ENCODE data around the gene GRM7. TPM values are rescaled to one million over a fixed set of nuclear protein-coding genes. Genes with fewer than 3 reads are reported as not detected.

The GRM7 gene
- total and polyA plus RNA-seq, 2 donors (not counting 1 experiment from before 2014, with no cell fraction given): not detected

- Histone ChIP-seq H3K9me3 (ENCODE audit: control extremely low read depth in 1 of 3, control insufficient read depth in 2 of 3, insufficient read depth in 1 of 3, low read length in 2 of 3) (no peaks in the 10 kb centered on the region), H3K27ac (ENCODE audit: low read length in 2 of 2) (no peak overlapping the region), H3K9ac (ENCODE audit: low read length) (no peak overlapping the region), H3K36me3 (replicated peaks in 1 of 2; ENCODE audit: control extremely low read depth in 1 of 2, control insufficient read depth in 1 of 2, extremely low read depth in 1 of 2, insufficient read depth in 2 of 2, low read length in 1 of 2) (no peaks in the 10 kb centered on the region), H2AFZ (ENCODE audit: insufficient read depth, low read depth, low read length, poor library complexity, severe bottlenecking) (no peak overlapping the region), H3K79me2 (ENCODE audit: control insufficient read depth, insufficient read depth, low read length) (no peaks in the 10 kb centered on the region), H3K27me3 (replicated peaks in 1 of 4; ENCODE audit: control extremely low read depth in 1 of 4, control insufficient read depth in 3 of 4, insufficient read depth in 4 of 4, low read length in 3 of 4) (no peaks in the 10 kb centered on the region), H3K4me1 (ENCODE audit: control insufficient read depth in 2 of 2, insufficient read depth in 2 of 2, low read length in 2 of 2) (no peaks in the 10 kb centered on the region), H3K4me2 (replicated peaks; ENCODE audit: low read depth, low read length, poor library complexity, severe bottlenecking) (no peak overlapping the region), H3K4me3 (ENCODE audit: control extremely low read depth in 1 of 5, extremely low read depth in 1 of 5, insufficient read depth in 1 of 5, low read depth in 2 of 5, low read length in 4 of 5) (no peak overlapping the region), H4K20me1 (ENCODE audit: control insufficient read depth, insufficient read depth, low read length, poor library complexity, severe bottlenecking) (no peaks in the 10 kb centered on the region)
- no peaks in the 10 kb centered on the region for H3K27me3 Mint-ChIP-seq
- POLR2A ChIA-PET: no interaction called here
- H3K9me3 Mint-ChIP-seq (ENCODE audit: insufficient read depth): no peaks in the 10 kb centered on the region
- no peak overlapping the region for H3K27ac Mint-ChIP-seq
- intact Hi-C loops (cut with micrococcal nuclease): no loop called here
- H3K4me1 Mint-ChIP-seq: no peaks in the 10 kb centered on the region
- DNase-seq (no peak), ATAC-seq (ENCODE audit: low read depth) (no peak)
- no CpG with 5 or more reads among the region's 3 CpGs for WGBS (ENCODE audit: insufficient coverage)
- TF ChIP-seq, protein P1, sequence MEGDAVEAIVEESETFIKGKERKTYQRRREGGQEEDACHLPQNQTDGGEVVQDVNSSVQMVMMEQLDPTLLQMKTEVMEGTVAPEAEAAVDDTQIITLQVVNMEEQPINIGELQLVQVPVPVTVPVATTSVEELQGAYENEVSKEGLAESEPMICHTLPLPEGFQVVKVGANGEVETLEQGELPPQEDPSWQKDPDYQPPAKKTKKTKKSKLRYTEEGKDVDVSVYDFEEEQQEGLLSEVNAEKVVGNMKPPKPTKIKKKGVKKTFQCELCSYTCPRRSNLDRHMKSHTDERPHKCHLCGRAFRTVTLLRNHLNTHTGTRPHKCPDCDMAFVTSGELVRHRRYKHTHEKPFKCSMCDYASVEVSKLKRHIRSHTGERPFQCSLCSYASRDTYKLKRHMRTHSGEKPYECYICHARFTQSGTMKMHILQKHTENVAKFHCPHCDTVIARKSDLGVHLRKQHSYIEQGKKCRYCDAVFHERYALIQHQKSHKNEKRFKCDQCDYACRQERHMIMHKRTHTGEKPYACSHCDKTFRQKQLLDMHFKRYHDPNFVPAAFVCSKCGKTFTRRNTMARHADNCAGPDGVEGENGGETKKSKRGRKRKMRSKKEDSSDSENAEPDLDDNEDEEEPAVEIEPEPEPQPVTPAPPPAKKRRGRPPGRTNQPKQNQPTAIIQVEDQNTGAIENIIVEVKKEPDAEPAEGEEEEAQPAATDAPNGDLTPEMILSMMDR (IDR thresholded peaks at IDR 0.05): no peak
- no peak for TF ChIP-seq EZH2 (IDR thresholded peaks at IDR 0.05; ENCODE audit: borderline replicate concordance, insufficient read depth, low read depth, low read length, poor library complexity, severe bottlenecking)
- CTCF ChIA-PET: no interaction called here
- no peak overlapping the region for H3K4me3 Mint-ChIP-seq
Measured at GRCh38 chr3:7658294-7658693, 797.4 kb downstream of the GRM7 start.

DNA sequence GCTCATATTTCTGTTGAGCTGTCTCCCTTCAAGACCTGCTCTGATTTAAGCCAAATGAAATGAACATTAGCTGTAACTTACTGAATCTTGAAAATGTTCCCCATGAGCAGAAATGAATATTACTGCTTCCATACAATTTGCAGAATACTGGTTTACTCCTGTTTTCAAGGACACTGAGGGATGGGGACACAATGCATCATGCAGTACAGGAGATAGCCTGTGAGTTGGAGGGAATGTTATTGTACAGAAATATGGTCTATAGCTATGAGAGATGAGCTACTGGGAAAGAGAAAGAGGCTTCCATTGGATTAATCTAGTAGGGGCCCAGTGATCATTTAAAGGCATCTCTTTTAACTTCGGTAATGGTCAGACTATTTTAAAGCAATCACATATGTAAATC lies 798.2 kb downstream of the GRM7 start:
- Histone ChIP-seq H3K4me1 (ENCODE audit: control insufficient read depth in 2 of 2, insufficient read depth in 2 of 2, low read length in 2 of 2) (no peaks in the 10 kb centered on the region), H2AFZ (ENCODE audit: insufficient read depth, low read depth, low read length, poor library complexity, severe bottlenecking) (no peak overlapping the region), H3K27me3 (replicated peaks in 1 of 4; ENCODE audit: control extremely low read depth in 1 of 4, control insufficient read depth in 3 of 4, insufficient read depth in 4 of 4, low read length in 3 of 4) (no peaks in the 10 kb centered on the region), H3K27ac (ENCODE audit: low read length in 2 of 2) (no peak overlapping the region), H3K9me3 (ENCODE audit: control extremely low read depth in 1 of 3, control insufficient read depth in 2 of 3, insufficient read depth in 1 of 3, low read length in 2 of 3) (no peaks in the 10 kb centered on the region), H4K20me1 (ENCODE audit: control insufficient read depth, insufficient read depth, low read length, poor library complexity, severe bottlenecking) (no peaks in the 10 kb centered on the region), H3K9ac (ENCODE audit: low read length) (no peak overlapping the region), H3K79me2 (ENCODE audit: control insufficient read depth, insufficient read depth, low read length) (no peaks in the 10 kb centered on the region), H3K4me2 (replicated peaks; ENCODE audit: low read depth, low read length, poor library complexity, severe bottlenecking) (no peak overlapping the region), H3K36me3 (replicated peaks in 1 of 2; ENCODE audit: control extremely low read depth in 1 of 2, control insufficient read depth in 1 of 2, extremely low read depth in 1 of 2, insufficient read depth in 2 of 2, low read length in 1 of 2) (no peaks in the 10 kb centered on the region), H3K4me3 (ENCODE audit: control extremely low read depth in 1 of 5, extremely low read depth in 1 of 5, insufficient read depth in 1 of 5, low read depth in 2 of 5, low read length in 4 of 5) (no peak overlapping the region)
- TF ChIP-seq, protein P1 (IDR thresholded peaks at IDR 0.05): no peak
- TF ChIP-seq EZH2 (IDR thresholded peaks at IDR 0.05; ENCODE audit: borderline replicate concordance, insufficient read depth, low read depth, low read length, poor library complexity, severe bottlenecking): no peak
- WGBS (ENCODE audit: insufficient coverage): no CpG with 5 or more reads among the region's 1 CpG
- Mint-ChIP-seq H3K4me1 (no peaks in the 10 kb centered on the region), H3K4me3 (no peak overlapping the region), H3K27ac (no peak overlapping the region), H3K27me3 (no peaks in the 10 kb centered on the region), H3K9me3 (ENCODE audit: insufficient read depth) (no peaks in the 10 kb centered on the region)
- DNase-seq (no peak), ATAC-seq (ENCODE audit: low read depth) (no peak)
- intact Hi-C loops (cut with micrococcal nuclease): no loop called here
- POLR2A ChIA-PET: no interaction called here
- CTCF ChIA-PET: no interaction called here
